Sigmoid colon (tissue), 7 donors: Measurements from ENCODE around the gene TMEM135. TPM values are rescaled to one million over a fixed set of nuclear protein-coding genes. Genes with fewer than 3 reads are reported as not detected.

ENCODE experiments used
- DNase-seq: peaks from one replicate; pipeline ENCODE4 v3.0.0-alpha.2; 2019
- H3K27ac ChIP-seq, 4 donors: fragments of 200-600 bp; sonication (generic); one replicate each; pipeline ENCODE4 v1.5.1; 2016 to 2019; ENCODE audit warnings: mild to moderate bottlenecking in 1 of 4
- H3K27me3 ChIP-seq, 3 donors: fragments of 200-600 bp; sonication (generic); one replicate each; pipeline ENCODE4 v1.5.1; 2019; ENCODE audit warnings: mild to moderate bottlenecking in 1 of 3
- H3K36me3 ChIP-seq, 4 donors: fragments of 200-600 bp; sonication (generic); one replicate each; pipeline ENCODE4 v1.5.1; 2016 to 2019
- H3K4me1 ChIP-seq, 4 donors: fragments of 200-600 bp; sonication (generic); one replicate each; pipeline ENCODE4 v1.5.1; 2017 to 2019
- H3K4me3 ChIP-seq, 4 donors: fragments of 200-600 bp; sonication (generic); one replicate each; pipeline ENCODE4 v1.5.1; 2017 to 2019; ENCODE audit warnings: mild to moderate bottlenecking in 2 of 4, moderate library complexity in 1 of 4
- H3K9me3 ChIP-seq, 4 donors: fragments of 200-600 bp in 3 of 4; sonication (generic) in 3 of 4; one replicate each; pipeline versions ENCODE4 v1.5.1 to v1.6.1; 2013 to 2019
- EP300 ChIP-seq, 4 donors: sonication (generic); formaldehyde crosslinking; IDR thresholded peaks; one replicate each; pipeline ENCODE4 v1.6.1; 2017; ENCODE audit warnings: antibody characterized with exemption in 4 of 4
- POLR2A ChIP-seq, 2 donors: fragments of 450-650 bp; IDR thresholded peaks; one replicate each; pipeline ENCODE4 v1.6.1; 2016; ENCODE audit warnings: antibody characterized with exemption in 2 of 2, mild to moderate bottlenecking in 2 of 2, moderate library complexity in 2 of 2
- POLR2AphosphoS5 ChIP-seq, 4 donors: sonication (generic); formaldehyde crosslinking; IDR thresholded peaks; one replicate each; pipeline ENCODE4 v1.6.1; 2017; ENCODE audit warnings: antibody characterized with exemption in 4 of 4
- WGBS, 2 donors: extraction: QIAGEN DNeasy Blood & Tissue Kit; methylation state at CpG; one replicate each; pipeline ENCODE4 v1.1.7; 2013; 5-methylcytosine and 5-hydroxymethylcytosine counted together
- intact Hi-C: fragments of 100-400 bp; cut with DNase I; formaldehyde crosslinking; loops from one replicate; pipeline ENCODE4 v1.15.1; 2023
- polyA plus RNA-seq, 3 donors: library from polyadenylated mRNA; stranded (reverse); fragments of 200-250 nt; gene quantifications; one replicate each; pipeline ENCODE4 v1.2.3, GENCODE V29; 2013
- total RNA-seq, 4 donors: library from RNA; depleted of rRNA; stranded (reverse); fragments of >200 nt; gene quantifications; one replicate each; pipeline ENCODE4 v1.1.0, GENCODE V29; 2016
- TF ChIP-seq, protein P1 (sequence below), 4 experiments: fragments of 450-650 bp in 3 of 4; fragments of 200-600 bp in 1 of 4; IDR thresholded peaks; one replicate each; pipeline ENCODE4 v1.5.1; 2016 to 2019; ENCODE audit warnings: antibody characterized with exemption in 4 of 4, mild to moderate bottlenecking in 3 of 4, moderate library complexity in 2 of 4
- donor health status: healthy with polysubstance abuse.
- donor health status: Bipolar disorder and iron deficiency.
- donor health status: healthy.

TMEM135 gene
- total and polyA plus RNA-seq, 7 donors = 4.8 to 36.2 (median 20.0) TPM

DNA sequence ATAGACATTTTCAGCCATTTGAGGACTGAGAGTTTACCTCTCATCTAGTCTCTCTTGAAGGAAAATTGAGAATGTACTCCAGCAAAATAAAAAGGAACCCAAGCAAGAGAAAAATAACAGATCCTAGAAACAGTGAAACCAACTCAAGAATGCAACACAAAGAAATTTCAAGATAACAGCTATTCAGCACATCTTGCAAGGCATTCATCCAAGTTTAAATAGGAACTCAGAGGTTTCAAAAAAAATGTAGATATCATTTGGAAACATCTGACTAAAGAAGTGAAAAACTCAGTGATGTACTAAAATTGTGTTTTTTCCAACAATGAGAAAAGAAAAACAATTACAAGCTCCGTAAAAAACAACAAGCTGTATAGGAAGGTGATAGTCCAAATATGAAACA lies 76.4 kb downstream of the TMEM135 start:
- no peaks in the 10 kb centered on the region for H3K9me3 ChIP-seq
- TF ChIP-seq, protein P1, sequence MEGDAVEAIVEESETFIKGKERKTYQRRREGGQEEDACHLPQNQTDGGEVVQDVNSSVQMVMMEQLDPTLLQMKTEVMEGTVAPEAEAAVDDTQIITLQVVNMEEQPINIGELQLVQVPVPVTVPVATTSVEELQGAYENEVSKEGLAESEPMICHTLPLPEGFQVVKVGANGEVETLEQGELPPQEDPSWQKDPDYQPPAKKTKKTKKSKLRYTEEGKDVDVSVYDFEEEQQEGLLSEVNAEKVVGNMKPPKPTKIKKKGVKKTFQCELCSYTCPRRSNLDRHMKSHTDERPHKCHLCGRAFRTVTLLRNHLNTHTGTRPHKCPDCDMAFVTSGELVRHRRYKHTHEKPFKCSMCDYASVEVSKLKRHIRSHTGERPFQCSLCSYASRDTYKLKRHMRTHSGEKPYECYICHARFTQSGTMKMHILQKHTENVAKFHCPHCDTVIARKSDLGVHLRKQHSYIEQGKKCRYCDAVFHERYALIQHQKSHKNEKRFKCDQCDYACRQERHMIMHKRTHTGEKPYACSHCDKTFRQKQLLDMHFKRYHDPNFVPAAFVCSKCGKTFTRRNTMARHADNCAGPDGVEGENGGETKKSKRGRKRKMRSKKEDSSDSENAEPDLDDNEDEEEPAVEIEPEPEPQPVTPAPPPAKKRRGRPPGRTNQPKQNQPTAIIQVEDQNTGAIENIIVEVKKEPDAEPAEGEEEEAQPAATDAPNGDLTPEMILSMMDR (IDR thresholded peaks at IDR 0.05) = no peak
- TF ChIP-seq EP300 (IDR thresholded peaks at IDR 0.05) (no peak), POLR2A (IDR thresholded peaks at IDR 0.05) (no peak)
- no peak overlapping the region for H3K27ac ChIP-seq
- intact Hi-C loops = no loop called here
- H3K27me3 ChIP-seq = no peaks in the 10 kb centered on the region
- H3K4me3 ChIP-seq = no peak overlapping the region
- WGBS, 2 donors = 92 to 96% methylated on average over 1 of the region's 1 CpG
- no peaks in the 10 kb centered on the region for H3K36me3 ChIP-seq
- peaks cover 0 to 12% (median 0%) of the 10 kb centered on the region in 4 donors for H3K4me1 ChIP-seq
- DNase-seq = no peak

DNA sequence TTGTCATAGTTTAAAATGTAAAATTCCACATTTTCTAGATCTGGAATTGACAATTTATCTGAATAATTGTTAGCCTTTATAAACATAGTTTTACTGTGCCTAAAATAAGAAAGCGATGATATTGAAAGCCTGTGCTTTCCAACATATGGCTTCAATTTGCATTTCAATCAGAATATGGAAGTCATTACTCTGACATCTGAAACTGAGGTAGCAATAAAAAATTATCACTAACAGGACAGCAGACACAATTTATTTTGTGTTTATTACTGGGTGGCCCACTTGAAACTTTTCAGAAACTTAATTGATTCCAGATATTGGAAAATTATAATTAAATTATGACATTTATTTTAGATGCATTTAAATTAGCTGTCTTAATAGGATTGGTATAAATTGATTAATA lies 78.5 kb downstream of the TMEM135 start:
- no peaks in the 10 kb centered on the region for H3K36me3 ChIP-seq
- H3K4me1 ChIP-seq = peaks cover 0 to 9% (median 0%) of the 10 kb centered on the region in 4 donors
- TF ChIP-seq, protein P1 (IDR thresholded peaks at IDR 0.05) = no peak
- TF ChIP-seq EP300 (IDR thresholded peaks at IDR 0.05) = no peak
- intact Hi-C loops = no loop called here
- no peaks in the 10 kb centered on the region for H3K27me3 ChIP-seq
- no peaks in the 10 kb centered on the region for H3K9me3 ChIP-seq
- H3K27ac ChIP-seq = no peak overlapping the region
- H3K4me3 ChIP-seq = no peak overlapping the region
- WGBS, 2 donors = 98 to 100% methylated on average over 1 of the region's 1 CpG
- no peak for DNase-seq

DNA sequence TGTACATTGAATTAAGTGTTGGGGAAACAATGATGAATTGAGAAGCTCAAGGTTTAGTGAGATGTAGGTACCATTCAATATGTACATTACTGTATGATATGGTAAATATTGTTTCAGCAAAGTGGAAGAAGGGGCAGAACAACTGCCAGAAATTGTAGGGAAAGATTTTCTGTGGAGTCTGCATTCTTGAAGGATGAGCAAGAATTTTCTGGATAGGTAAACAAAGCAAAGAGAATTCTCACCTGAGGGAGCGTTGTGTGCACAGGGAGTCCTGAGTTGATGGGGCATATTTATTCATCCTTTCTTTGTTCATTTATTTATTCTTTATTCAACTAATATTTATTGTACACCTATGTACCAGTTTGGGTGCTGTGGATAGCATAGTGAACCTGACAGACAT lies 83.2 kb downstream of the TMEM135 start:
- 94 to 100% methylated on average over 1 of the region's 1 CpG for WGBS, 2 donors
- H3K4me1 ChIP-seq = peaks cover 0 to 9% (median 0%) of the 10 kb centered on the region in 4 donors
- TF ChIP-seq POLR2A (IDR thresholded peaks at IDR 0.05) = no peak
- TF ChIP-seq POLR2AphosphoS5 (IDR thresholded peaks at IDR 0.05) = no peak
- TF ChIP-seq, protein P1 (IDR thresholded peaks at IDR 0.05) = no peak
- no peak for TF ChIP-seq EP300 (IDR thresholded peaks at IDR 0.05)
- H3K27ac ChIP-seq = no peak overlapping the region
- DNase-seq = no peak
- intact Hi-C loops = no loop called here
- no peaks in the 10 kb centered on the region for H3K27me3 ChIP-seq
- no peaks in the 10 kb centered on the region for H3K36me3 ChIP-seq
- H3K4me3 ChIP-seq = no peak overlapping the region
- no peaks in the 10 kb centered on the region for H3K9me3 ChIP-seq

DNA sequence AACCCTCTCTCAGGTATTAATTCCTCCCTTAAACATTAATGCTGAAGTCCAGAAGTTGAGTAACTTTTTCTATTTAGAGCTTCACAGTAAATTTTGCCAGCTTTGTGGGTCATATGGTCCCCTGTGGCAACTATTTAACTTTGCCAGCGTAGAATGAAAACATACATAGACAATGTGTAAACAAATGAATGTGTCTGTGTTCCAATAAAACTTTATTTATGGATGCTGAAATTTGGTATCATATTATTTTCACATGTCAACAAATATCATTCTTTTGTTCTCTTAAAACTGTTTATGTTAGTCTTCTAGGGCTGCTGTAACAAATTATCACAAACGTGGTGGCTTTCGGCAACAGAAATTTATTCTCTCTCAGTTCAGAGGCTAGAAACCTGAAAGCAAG lies 85.1 kb downstream of the TMEM135 start:
- H3K36me3 ChIP-seq = no peaks in the 10 kb centered on the region
- DNase-seq = no peak
- H3K27me3 ChIP-seq = no peaks in the 10 kb centered on the region
- no peak overlapping the region for H3K27ac ChIP-seq
- no peaks in the 10 kb centered on the region for H3K9me3 ChIP-seq
- H3K4me1 ChIP-seq = peaks cover 0 to 9% (median 0%) of the 10 kb centered on the region in 4 donors
- TF ChIP-seq, protein P1 (IDR thresholded peaks at IDR 0.05) = no peak
- no peak for TF ChIP-seq EP300 (IDR thresholded peaks at IDR 0.05)
- no peak for TF ChIP-seq POLR2A (IDR thresholded peaks at IDR 0.05)
- no peak for TF ChIP-seq POLR2AphosphoS5 (IDR thresholded peaks at IDR 0.05)
- intact Hi-C loops = no loop called here
- WGBS, 2 donors = 76 to 94% methylated on average over 3 of the region's 3 CpGs
- no peak overlapping the region for H3K4me3 ChIP-seq

DNA sequence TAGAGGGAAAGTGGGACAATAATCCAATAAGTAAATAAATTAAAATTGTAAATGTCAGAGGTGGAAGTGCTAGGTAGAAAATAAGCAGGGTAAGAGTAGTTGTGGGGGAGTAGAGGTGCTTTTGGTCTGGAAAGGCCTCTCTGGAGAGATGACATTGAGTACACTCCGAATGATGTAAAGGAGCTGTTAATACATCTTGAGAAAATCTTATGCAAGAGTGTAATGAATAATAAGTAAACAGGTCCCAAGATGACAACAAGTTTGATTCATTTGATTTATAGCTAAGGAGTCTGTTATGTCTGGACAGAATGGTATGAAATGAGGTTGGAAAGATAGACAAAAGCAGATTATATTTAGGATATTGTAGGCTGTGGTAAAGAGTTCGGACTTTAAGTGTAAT lies 87.5 kb downstream of the TMEM135 start:
- H3K36me3 ChIP-seq = no peaks in the 10 kb centered on the region
- WGBS, 2 donors = 94 to 96% methylated on average over 2 of the region's 2 CpGs
- intact Hi-C loops = no loop called here
- no peak for TF ChIP-seq POLR2AphosphoS5 (IDR thresholded peaks at IDR 0.05)
- no peak overlapping the region for H3K27ac ChIP-seq
- peaks cover 0 to 9% (median 0%) of the 10 kb centered on the region in 4 donors for H3K4me1 ChIP-seq
- no peak overlapping the region for H3K4me3 ChIP-seq
- H3K27me3 ChIP-seq = no peaks in the 10 kb centered on the region
- DNase-seq = no peak
- no peaks in the 10 kb centered on the region for H3K9me3 ChIP-seq
